Renal pelvis (tissue), 12 donors: ENCODE results near the gene DPY30. TPM values are rescaled to one million over a fixed set of nuclear protein-coding genes. Genes with fewer than 3 reads are reported as not detected.
"Not testable (repeated sequence)": the region's sequence is repeated elsewhere in the genome, so short reads cannot be mapped to it uniquely, and the experiment has no call there.

Source experiments
- DNase-seq: peaks from one replicate; pipeline ENCODE4 v3.0.0-alpha.2; 2013
- long read RNA-seq, 16 experiments: transcript quantifications; one replicate each; lab custom pipeline, GENCODE V29; 2026
- polyA plus RNA-seq, 3 donors: library from polyadenylated mRNA; unstranded; fragments of 120-200 nt; gene quantifications; one replicate each; pipeline ENCODE4 v1.2.1, GENCODE V29; 2013; ENCODE audit not compliant: insufficient read length in 3 of 3

The DPY30 gene
- polyA plus RNA-seq: 100 to 1,000 TPM in 1 of 3 donors, 10 to 100 TPM in 2; 93.4 to 104 (median 99.4) TPM
- long read RNA-seq, donor 1, transcript DPY30-202 (5 exons, 708 nt): major isoform, 121 of 156 reads
- long read RNA-seq, donor 1, transcript DPY30-201 (5 exons, 631 nt): minor isoform, 8 of 156 reads
- long read RNA-seq, donor 1, partial matches to known transcripts: 20 of 156 reads
- long read RNA-seq, donor 1, other reads (novel, unspliced or antisense): 0 of 156 reads
- long read RNA-seq, donor 2, transcript DPY30-202 (5 exons, 708 nt): major isoform, 198 of 232 reads
- long read RNA-seq, donor 2, transcript DPY30-201 (5 exons, 631 nt): minor isoform, 10 of 232 reads
- long read RNA-seq, donor 2, partial matches to known transcripts: 20 of 232 reads
- long read RNA-seq, donor 2, other reads (novel, unspliced or antisense): 0 of 232 reads
- long read RNA-seq, donor 3, transcript DPY30-202 (5 exons, 708 nt): major isoform, 120 of 152 reads
- long read RNA-seq, donor 3, partial matches to known transcripts: 18 of 152 reads
- long read RNA-seq, donor 3, other reads (novel, unspliced or antisense): 5 of 152 reads
- long read RNA-seq, donor 4, transcript DPY30-202 (5 exons, 708 nt): major isoform, 169 of 209 reads
- long read RNA-seq, donor 4, transcript DPY30-207 (7 exons, 637 nt): minor isoform, 5 of 209 reads
- long read RNA-seq, donor 4, partial matches to known transcripts: 25 of 209 reads
- long read RNA-seq, donor 4, other reads (novel, unspliced or antisense): 0 of 209 reads
- long read RNA-seq, donor 5, transcript DPY30-202 (5 exons, 708 nt): major isoform, 54 of 98 reads
- long read RNA-seq, donor 5, partial matches to known transcripts: 38 of 98 reads
- long read RNA-seq, donor 5, other reads (novel, unspliced or antisense): 0 of 98 reads
- long read RNA-seq, donor 6, transcript DPY30-202 (5 exons, 708 nt): major isoform, 97 of 143 reads
- long read RNA-seq, donor 6, transcript DPY30-203 (6 exons, 523 nt): minor isoform, 5 of 143 reads
- long read RNA-seq, donor 6, partial matches to known transcripts: 39 of 143 reads
- long read RNA-seq, donor 6, other reads (novel, unspliced or antisense): 0 of 143 reads
- long read RNA-seq, donor 7, transcript DPY30-202 (5 exons, 708 nt): major isoform, 91 of 114 reads
- long read RNA-seq, donor 7, partial matches to known transcripts: 16 of 114 reads
- long read RNA-seq, donor 7, other reads (novel, unspliced or antisense): 0 of 114 reads
- long read RNA-seq, donor 8, transcript DPY30-202 (5 exons, 708 nt): major isoform, 46 of 49 reads
- long read RNA-seq, donor 8, partial matches to known transcripts: 0 of 49 reads
- long read RNA-seq, donor 8, other reads (novel, unspliced or antisense): 0 of 49 reads
- long read RNA-seq, donor 9, transcript DPY30-202 (5 exons, 708 nt): major isoform, 158 of 197 reads
- long read RNA-seq, donor 9, transcript DPY30-203 (6 exons, 523 nt): minor isoform, 6 of 197 reads
- long read RNA-seq, donor 9, partial matches to known transcripts: 30 of 197 reads
- long read RNA-seq, donor 9, other reads (novel, unspliced or antisense): 0 of 197 reads
- long read RNA-seq, donor 10, transcript DPY30-202 (5 exons, 708 nt): major isoform, 108 of 135 reads
- long read RNA-seq, donor 10, partial matches to known transcripts: 21 of 135 reads
- long read RNA-seq, donor 10, other reads (novel, unspliced or antisense): 0 of 135 reads
- long read RNA-seq, donor 11, transcript DPY30-202 (5 exons, 708 nt): major isoform, 66 of 76 reads
- long read RNA-seq, donor 11, partial matches to known transcripts: 7 of 76 reads
- long read RNA-seq, donor 11, other reads (novel, unspliced or antisense): 0 of 76 reads
- long read RNA-seq, donor 12, transcript DPY30-202 (5 exons, 708 nt): major isoform, 156 of 195 reads
- long read RNA-seq, donor 12, transcript DPY30-203 (6 exons, 523 nt): minor isoform, 6 of 195 reads
- long read RNA-seq, donor 12, partial matches to known transcripts: 21 of 195 reads
- long read RNA-seq, donor 12, other reads (novel, unspliced or antisense): 8 of 195 reads
- long read RNA-seq, donor 13, transcript DPY30-202 (5 exons, 708 nt): major isoform, 51 of 64 reads
- long read RNA-seq, donor 13, partial matches to known transcripts: 9 of 64 reads
- long read RNA-seq, donor 13, other reads (novel, unspliced or antisense): 0 of 64 reads
- long read RNA-seq, donor 14: 0 reads
- long read RNA-seq, donor 15, transcript DPY30-202 (5 exons, 708 nt): major isoform, 166 of 197 reads
- long read RNA-seq, donor 15, transcript DPY30-203 (6 exons, 523 nt): minor isoform, 8 of 197 reads
- long read RNA-seq, donor 15, transcript DPY30-201 (5 exons, 631 nt): minor isoform, 6 of 197 reads
- long read RNA-seq, donor 15, partial matches to known transcripts: 15 of 197 reads
- long read RNA-seq, donor 15, other reads (novel, unspliced or antisense): 0 of 197 reads
- long read RNA-seq, donor 16, transcript DPY30-202 (5 exons, 708 nt): major isoform, 156 of 194 reads
- long read RNA-seq, donor 16, transcript DPY30-203 (6 exons, 523 nt): minor isoform, 5 of 194 reads
- long read RNA-seq, donor 16, transcript DPY30-201 (5 exons, 631 nt): minor isoform, 6 of 194 reads
- long read RNA-seq, donor 16, partial matches to known transcripts: 27 of 194 reads
- long read RNA-seq, donor 16, other reads (novel, unspliced or antisense): 0 of 194 reads

DNA sequence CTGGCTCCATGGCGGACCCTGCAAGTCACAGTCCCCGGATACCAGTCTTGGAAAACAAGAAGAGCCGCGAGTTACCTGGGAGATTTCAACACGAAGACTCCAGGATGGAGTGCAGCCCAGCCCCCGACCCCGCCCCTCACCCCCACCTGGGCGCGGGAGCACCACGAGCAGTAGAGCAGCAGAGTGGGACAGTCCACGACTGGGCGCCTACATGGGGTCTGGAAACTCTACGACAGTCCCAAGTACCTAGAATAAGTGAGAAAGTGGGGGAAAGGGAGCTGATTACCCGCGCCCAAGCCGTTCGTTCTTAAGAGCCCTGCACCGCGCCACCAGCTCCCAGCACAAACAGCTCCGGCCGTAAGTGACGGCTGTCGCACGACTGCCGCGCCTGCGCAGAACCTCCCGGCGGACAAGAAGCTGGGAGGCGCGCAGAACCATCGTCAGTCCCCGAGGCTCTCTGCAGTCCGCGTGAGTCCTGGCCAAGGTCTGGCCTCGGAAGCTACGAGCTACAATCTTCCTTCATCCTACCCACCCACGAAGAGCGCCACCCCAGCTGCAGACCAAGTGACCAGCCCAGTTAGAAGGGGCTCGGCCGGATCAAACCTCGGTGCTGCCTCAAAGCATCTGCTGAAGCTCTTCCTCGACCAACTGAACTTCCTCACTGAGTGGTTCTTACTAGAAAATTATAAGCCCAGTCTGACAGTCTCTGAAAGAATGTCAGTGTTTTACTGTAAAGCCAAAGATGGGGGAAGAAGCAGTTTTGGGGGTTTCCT lies at the start of gene DPY30:
Gene DPY30, minus strand, starts transcription at position 359 of the 773 bp plus-strand sequence. Its CDS starts 349 bp downstream, at position 10.
- peak; percentile 93 for DNase-seq

DNA sequence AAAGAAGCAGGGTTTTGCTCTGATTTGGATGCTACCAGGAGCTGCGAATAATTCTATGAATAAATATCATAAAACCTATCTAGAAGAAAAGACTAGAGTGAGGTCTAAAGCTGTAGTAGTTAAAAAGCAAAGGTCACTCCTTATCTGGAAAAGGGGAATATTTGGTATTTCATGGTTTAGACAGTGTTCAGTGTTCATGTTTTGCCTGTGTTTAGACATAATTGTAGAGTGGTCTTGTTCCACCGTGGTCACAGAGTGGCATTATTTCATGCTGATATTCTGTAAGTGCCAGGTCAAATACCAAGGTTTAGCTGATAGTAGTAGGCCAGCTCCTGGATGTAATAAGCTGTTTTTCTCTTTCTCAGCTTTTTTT lies 34.5 kb upstream of the DPY30 start:
- DNase-seq: no peak

DNA sequence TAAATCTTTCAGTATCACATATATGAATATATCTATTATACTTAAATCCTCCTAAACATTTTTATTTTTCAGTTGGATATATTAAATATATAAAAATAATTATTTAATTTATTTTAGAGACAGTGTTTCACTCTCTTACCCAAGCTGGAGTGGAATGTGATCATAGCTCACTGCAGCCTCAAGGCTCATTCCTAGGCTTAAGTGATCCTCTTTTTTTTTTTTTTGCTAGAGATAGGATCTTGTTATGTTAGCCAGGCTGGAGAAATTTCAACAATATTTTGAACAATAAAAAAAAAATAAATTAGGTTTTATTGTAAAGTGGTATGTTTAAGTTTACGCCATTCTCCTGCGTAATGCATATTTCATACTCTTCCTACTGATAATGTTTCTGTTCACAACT lies 27.9 kb upstream of the DPY30 start:
- no peak for DNase-seq

DNA sequence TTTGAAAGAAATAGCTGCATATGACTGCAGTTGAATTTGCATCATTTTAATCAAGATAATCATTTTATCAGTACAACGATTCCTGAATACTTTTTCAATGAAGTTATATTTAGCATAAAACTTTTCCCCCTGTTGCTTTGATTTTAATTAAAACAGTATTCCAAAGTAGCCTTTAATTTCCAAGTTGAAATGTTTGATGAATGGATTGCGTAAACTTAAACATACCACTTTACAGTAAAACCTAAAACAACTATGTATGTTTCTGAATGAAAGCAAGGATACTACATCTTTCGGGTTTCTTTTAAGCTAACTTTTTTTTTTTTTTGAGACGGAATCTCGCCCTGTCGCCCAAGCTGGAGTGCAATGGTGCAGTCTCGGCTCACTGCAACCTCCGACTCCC lies 25.1 kb upstream of the DPY30 start:
- no peak for DNase-seq

DNA sequence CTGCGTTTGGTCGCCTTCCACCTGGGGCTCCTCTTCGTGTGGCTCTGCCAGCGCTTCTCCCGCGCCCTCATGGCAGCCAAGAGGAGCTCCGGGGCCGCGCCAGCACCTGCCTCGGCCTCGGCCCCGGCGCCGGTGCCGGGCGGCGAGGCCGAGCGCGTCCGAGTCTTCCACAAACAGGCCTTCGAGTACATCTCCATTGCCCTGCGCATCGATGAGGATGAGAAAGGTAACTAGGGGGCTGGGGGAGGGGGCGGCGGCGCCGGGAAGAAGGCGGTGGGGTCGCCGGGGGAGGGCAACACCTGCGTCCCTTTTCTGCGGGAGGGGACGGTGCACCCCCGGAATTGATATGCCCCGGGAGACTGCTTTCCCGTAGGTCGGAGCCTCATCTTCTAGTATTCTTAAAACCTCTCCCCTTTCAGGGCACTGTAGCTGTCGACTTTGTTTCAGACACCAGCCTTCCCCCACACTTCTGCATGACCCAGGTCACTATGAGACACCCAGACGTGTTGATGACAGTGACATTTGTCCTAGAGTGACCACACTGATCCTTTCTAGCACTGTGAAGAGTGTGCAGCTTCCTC lies 24.5 kb upstream of the DPY30 start:
- DNase-seq: peak; percentile 5

DNA sequence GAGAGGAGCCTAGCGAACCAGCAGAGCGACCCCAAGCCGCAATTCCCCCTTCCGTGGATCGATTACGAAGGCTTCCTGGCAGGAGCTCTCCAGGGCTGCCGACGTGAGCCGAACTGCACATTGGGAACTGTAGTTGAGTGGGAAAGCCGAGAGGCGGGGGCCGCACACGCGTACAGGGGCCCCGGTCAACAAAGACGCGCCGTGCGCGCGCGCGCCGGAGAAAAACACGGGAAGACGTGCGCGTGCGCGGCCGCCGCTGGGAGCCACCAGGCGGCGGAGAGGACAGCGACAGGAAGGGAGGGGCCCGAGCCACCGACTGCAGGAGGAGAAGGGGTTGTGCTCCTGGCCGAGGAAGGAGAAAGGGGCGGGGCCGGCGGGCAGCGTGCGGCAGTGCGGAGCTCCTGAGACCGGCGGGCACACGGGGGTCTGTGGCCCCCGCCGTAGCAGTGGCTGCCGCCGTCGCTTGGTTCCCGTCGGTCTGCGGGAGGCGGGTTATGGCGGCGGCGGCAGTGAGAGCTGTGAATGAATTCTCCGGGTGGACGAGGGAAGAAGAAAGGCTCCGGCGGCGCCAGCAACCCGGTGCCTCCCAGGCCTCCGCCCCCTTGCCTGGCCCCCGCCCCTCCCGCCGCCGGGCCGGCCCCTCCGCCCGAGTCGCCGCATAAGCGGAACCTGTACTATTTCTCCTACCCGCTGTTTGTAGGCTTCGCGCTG lies 23.9 kb upstream of the DPY30 start, which contains the start of gene SPAST:
Gene SPAST, plus strand, starts transcription at position 247 of the 711 bp plus-strand sequence. Its CDS starts 276 bp downstream, at position 523.
- peak; percentile 99 for DNase-seq

DNA sequence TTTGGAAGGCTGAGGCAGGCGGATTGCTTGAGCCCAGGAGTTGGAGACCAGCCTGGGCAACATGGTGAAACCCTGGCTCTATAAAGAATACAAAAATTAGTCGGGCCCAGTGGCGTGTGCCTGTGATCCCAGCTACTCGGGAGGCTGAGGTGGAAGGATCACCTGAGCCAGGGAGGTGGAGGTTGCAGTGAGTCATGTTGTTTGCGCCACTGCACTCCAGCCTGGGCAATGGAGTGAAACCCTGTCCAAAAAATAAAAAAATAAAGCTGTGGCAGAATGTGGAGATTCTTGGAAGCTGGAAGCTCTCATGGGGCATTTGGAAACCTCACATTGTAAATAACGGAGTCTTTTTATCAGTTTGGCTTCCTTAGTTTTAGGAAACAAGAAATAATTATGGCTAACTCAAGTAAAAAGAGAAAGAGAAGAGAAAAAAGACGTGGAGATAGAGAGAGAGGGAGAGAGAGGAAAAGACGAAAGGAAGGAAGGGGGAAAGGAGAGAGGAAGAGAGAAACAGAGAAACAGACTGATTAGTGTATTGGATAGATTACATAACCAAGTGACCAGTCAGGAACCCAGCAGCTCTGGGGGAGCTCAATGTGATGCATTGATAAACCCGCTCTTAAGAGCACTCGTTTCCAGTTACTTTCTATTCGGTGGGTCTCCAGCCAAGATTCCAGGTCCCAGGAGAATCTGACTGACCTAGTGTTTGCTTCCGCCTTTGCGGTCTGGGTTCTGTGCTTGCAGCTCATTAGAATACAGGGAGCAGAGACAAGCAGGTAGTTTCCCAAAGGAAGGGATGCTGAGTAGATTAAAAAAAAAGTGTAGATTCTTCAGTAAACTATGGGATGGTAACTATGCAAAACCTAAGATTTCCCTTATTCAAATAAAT lies 22.6 kb upstream of the DPY30 start:
- DNase-seq: peak; percentile 28

DNA sequence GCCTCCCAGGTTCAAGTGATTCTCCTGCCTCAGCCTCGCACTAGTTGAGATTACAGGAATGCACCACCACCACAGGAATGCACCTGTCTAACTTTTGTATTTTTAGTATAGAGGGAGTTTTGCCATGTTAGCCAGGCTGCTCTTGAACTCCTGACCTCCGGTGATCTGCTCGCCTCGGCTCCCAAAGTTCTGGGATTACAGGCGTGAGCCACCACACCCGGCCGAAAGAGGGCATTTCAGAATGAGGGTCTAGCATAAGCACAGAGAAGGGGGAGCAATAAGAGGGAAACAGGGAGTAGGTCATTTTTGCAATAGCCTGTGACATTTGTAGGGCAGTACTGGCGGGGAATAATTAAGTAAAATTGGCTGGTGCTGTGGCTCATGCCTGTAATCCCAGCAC lies 21.8 kb upstream of the DPY30 start:
- DNase-seq: no peak

DNA sequence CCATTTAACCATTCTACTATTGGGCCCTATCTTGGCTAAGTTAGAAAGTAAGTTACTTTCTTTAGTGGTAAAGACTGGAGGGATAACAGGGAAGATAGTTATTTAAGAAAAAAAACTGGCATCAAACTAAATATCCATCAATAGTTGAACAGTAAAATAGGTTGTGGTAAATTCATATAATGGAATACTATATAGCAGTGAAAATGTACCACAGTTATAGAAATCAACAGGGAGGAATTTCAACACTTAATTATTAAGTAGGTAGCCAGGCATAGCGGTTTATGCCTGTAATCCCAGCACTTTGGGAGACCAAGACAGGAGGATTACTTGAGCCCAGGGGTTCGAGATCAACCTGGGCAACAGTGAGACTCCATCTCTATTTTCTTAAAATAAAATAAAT lies 20.7 kb upstream of the DPY30 start:
- no peak for DNase-seq

DNA sequence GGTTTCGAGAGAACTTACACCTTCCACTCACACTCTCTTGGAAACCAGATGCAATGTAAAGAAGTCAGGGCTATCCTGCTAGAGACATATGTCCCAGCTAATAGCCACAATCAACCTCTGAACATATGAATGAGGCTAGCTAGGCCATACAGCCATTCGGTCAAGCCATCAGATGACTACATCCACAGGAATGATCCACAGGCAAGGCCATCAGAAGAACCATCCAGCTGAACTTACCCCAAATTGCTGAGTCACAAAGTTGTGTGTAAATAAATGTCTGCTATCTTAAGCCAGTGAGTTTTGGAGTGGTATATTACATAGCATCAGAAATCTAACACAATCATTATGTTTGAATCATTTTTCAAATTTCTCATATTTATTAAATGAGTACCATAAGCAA lies 18.5 kb upstream of the DPY30 start:
- no peak for DNase-seq

DNA sequence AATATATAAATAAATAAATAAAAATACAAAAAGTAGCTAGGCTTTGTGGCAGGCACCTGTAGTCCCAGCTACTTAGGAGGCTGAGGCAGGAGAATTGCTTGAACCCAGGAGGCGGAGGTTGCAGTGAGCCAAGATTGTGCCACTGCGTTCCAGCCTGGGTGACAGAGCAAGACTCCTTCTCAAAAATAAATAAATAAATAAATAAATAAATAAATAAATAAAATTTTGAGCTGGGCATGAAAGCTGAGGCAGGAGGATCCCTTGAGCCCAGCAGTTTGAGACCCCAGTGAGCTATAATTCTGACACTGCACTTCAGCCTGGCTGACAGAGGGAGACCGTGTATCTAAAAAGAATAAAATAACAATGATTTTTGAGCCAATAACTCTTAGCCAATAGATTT lies 15.0 kb upstream of the DPY30 start:
- not testable (repeated sequence) for DNase-seq

DNA sequence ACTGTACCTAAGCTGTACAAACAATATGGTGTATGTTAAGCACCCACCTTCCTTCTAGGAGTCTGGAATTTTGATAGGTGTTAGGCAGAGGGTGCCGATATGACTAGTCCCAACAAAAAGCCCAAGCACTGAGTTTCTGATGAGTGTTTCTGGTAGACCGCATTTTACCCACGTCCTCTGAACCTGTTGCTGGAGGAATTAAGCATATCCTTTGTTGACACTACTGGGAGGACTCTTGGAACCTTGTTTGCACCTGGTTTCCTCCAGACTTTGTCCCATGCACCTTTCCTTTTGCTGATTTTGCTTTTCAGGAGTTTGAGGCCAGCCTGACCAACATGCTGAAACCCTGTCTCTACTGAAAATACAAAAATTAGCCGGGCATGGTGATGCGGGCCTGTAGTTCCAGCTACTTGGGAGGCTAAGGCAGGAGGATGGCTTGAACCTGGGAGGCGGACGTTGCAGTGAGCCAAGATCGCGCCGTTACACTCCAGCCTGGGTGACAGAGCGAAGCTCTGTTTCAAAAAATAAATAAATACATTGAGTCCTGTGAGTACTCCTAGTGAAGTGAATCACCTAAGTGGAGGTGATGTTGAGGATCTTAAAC lies 12.3 kb upstream of the DPY30 start:
- DNase-seq: no peak

DNA sequence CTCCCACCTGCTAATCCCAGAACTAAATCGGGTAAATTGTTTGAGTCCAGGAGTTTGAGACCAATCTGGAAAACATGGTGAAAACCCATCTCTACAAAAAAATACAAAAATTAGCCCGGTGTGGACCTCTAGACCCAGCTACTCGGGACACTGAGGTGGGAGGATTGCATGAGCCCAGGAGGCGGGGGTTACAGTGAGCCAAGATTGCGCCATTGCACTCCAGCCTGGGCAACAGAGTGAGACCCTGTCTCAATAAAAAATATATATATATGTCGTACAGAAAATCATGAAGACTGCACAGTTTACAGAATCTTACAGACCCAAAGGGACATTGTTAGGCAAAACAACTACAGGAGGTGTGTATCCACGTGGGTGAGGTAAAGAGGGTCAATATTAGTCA lies 4.0 kb upstream of the DPY30 start:
- DNase-seq: no peak

DNA sequence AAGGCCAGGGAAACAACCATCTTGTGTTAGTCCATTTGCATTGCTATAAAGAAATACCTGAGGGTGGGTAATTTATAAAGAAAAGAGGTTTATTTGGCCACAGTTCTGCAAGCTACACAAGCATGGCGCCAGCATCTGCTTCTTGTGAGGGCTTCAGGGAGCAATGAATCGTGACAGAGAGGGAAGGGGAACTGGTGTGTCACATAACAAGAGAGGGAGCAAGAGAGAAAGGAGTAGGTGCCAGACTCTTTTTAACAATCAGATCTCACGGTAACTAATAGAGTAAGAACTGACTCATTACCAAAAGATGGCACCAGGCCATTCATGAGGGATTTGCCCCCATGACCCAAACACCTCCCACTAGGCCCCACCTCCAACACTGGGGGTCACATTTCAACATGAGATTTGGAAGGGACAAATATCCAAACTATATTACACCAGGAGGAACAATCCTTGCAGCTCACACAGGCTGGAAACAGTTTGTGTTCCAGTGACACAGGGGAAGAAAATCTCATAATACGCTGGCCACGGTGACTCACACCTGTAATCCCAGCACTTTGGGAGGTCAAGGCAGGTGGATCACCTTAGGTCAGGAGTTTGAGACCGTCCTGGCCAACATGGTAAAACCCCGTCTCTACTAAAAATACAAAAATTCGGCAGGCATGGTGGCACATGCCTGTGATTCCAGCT lies 5.3 kb downstream of the DPY30 start:
- not testable (repeated sequence) for DNase-seq
